HEK293T (cell line): ENCODE results near the gene MACROH2A1.

Source experiments
- ARNT ChIP-seq: fragments of 450-650 bp; IDR thresholded peaks from 2 replicates; pipeline ENCODE4 v1.6.1; 2017; ENCODE audit warnings: mild to moderate bottlenecking
- BHLHE40 ChIP-seq: fragments of 450-650 bp; IDR thresholded peaks from 2 replicates; pipeline ENCODE4 v1.6.1; 2016; ENCODE audit warnings: mild to moderate bottlenecking, moderate library complexity, borderline replicate concordance
- CTBP1 ChIP-seq: fragments of 450-650 bp; IDR thresholded peaks from 2 replicates; pipeline ENCODE4 v1.6.1; 2016; ENCODE audit warnings: borderline replicate concordance
- ELF4 ChIP-seq: fragments of 450-650 bp; IDR thresholded peaks from 2 replicates; pipeline ENCODE4 v1.6.1; 2017; ENCODE audit warnings: antibody characterized with exemption
- FOXA1 ChIP-seq: fragments of 450-650 bp; IDR thresholded peaks from 2 replicates; pipeline ENCODE4 v1.6.1; 2016; ENCODE audit warnings: mild to moderate bottlenecking
- FOXK2 ChIP-seq: fragments of 450-650 bp; IDR thresholded peaks from 2 replicates; pipeline ENCODE4 v1.6.1; 2016; ENCODE audit warnings: mild to moderate bottlenecking
- FOXM1 ChIP-seq: fragments of 450-650 bp; IDR thresholded peaks from 2 replicates; pipeline ENCODE4 v1.6.1; 2017; ENCODE audit warnings: mild to moderate bottlenecking, borderline replicate concordance
- HDGF ChIP-seq: fragments of 450-650 bp; IDR thresholded peaks from 2 replicates; pipeline ENCODE4 v1.6.1; 2017; ENCODE audit warnings: antibody characterized with exemption, borderline replicate concordance
- NFRKB ChIP-seq: fragments of 450-650 bp; IDR thresholded peaks from 2 replicates; pipeline ENCODE4 v1.6.1; 2016; ENCODE audit warnings: mild to moderate bottlenecking, moderate library complexity
- SP1 ChIP-seq: fragments of 450-650 bp; IDR thresholded peaks from 2 replicates; pipeline ENCODE4 v1.6.1; 2017
- SUZ12 ChIP-seq: fragments of 450-650 bp; IDR thresholded peaks from 2 replicates; pipeline ENCODE4 v1.6.1; 2016; ENCODE audit warnings: mild to moderate bottlenecking
- TARDBP ChIP-seq: fragments of 450-650 bp; IDR thresholded peaks from 2 replicates; pipeline ENCODE4 v1.6.1; 2016
- ZNF384 ChIP-seq: fragments of 450-650 bp; IDR thresholded peaks from 2 replicates; pipeline ENCODE4 v1.6.1; 2016

GRCh38 chr5:135339189-135339588, 59.8 kb downstream of the MACROH2A1 start:
- TF ChIP-seq NFRKB (no peak), FOXK2 (no peak), FOXA1 (no peak), ELF4 (no peak), SP1 (no peak), ZNF384 (no peak), FOXM1 (no peak), HDGF (no peak), TARDBP (no peak), BHLHE40 (no peak), CTBP1 (no peak), ARNT (no peak), SUZ12 (no peak)
